ENCODE data around the gene NME5. TPM values are rescaled to one million over a fixed set of nuclear protein-coding genes. Genes with fewer than 3 reads are reported as not detected.

NME5 gene, protein sequence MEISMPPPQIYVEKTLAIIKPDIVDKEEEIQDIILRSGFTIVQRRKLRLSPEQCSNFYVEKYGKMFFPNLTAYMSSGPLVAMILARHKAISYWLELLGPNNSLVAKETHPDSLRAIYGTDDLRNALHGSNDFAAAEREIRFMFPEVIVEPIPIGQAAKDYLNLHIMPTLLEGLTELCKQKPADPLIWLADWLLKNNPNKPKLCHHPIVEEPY
- total RNA-seq (1 to 10 TPM in 2 of 7 donors, under 1 TPM in 1, not detected in 4; 0.55 to 1.3 (median 1.1) TPM), polyA plus RNA-seq (under 1 TPM; 0.13 to 0.47 (median 0.43) TPM)
- long read RNA-seq, donor 1 = 0 reads
- long read RNA-seq, donor 2 = 0 reads

DNA sequence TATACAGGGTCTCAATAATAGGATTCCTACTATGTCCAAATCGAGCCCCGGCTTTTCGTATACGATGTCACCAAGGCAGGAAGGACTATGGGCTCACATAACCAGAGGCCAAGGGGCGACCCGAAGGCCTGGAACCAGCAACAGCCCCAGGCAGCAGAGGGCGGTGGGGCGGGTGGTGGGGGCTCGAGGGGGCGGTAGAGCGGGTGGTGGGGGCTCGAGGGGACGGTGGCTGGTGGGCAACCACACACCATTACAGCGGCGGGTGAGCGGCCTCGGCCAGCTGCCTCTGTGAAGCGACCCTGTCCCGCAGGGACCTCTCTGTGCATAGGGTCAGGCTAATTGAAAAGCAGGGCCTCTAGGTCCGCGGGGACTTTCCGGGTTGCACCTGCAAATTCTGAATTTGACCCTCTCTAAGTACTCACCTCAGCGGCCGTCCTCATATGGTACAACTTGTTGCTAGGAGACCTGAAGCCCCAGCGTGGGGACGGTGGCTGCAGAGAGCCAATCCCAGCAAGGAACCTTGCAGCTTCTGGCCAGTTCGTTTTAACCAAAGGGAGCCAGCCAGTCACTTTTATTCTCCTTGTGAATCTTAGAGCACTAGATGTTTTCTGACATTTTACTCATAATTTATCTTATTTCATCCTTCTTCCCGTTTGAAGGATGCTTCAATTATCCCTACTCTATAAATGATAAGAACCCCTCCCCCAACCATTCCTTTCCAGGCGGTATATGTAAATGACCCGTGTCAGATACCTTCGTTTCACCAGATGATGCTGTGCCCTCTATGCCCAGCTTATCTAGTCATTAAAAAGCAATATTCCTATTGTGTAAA is at the start of gene NME5:
Gene NME5, minus strand, starts transcription at position 480 of the 832 bp plus-strand sequence. CDS start 648 bp downstream, outside the sequence.
- WGBS, 5 donors = 9 to 12% (median 10%) methylated on average over 17 to 31 of the region's 31 CpGs
- H3K27ac ChIP-seq = no peak within 1 kb of the TSS
- intact Hi-C loops (cut with DNase I; ENCODE audit: low total_unique reads) = loop anchor here (10.0 kb wide), 1 partner anchor 364 kb away; no protein-coding TSS in a partner anchor
- TF ChIP-seq CTCF (IDR thresholded peaks at IDR 0.05 in 8 of 11, conservative IDR thresholded peaks at IDR 0.05 in 3 of 11) (no peak), POLR2AphosphoS5 (IDR thresholded peaks at IDR 0.05) (no peak), POLR2A (IDR thresholded peaks at IDR 0.05) (no peak)
- H3K27me3 ChIP-seq (replicated peaks in 1 of 7) = peaks cover 0 to 35% (median 0%) of the 10 kb centered on the region in 7 donors
- peak within 1 kb of the TSS; percentile 6 to 68 (median 38) for H3K4me3 ChIP-seq
- peak; percentile 80 for DNase-seq
- no peaks in the 10 kb centered on the region for H3K36me3 ChIP-seq
- peaks cover 0 to 14% (median 5%) of the 10 kb centered on the region in 6 donors for H3K4me1 ChIP-seq
- H3K9me3 ChIP-seq = no peaks in the 10 kb centered on the region

GRCh38 chr5:138188626-138189025 is 49.4 kb upstream of the NME5 start:
- H3K4me3 ChIP-seq = no peak overlapping the region
- TF ChIP-seq CTCF (IDR thresholded peaks at IDR 0.05 in 8 of 11, conservative IDR thresholded peaks at IDR 0.05 in 3 of 11) (no peak), POLR2A (IDR thresholded peaks at IDR 0.05) (no peak), POLR2AphosphoS5 (IDR thresholded peaks at IDR 0.05) (no peak)
- H3K9me3 ChIP-seq = no peaks in the 10 kb centered on the region
- peaks cover 0 to 9% (median 0%) of the 10 kb centered on the region in 6 donors for H3K4me1 ChIP-seq
- no peak for DNase-seq
- H3K27me3 ChIP-seq (replicated peaks in 1 of 7) = no peaks in the 10 kb centered on the region
- WGBS, 5 donors = 82 to 96% (median 91%) methylated on average over 3 of the region's 3 CpGs
- H3K36me3 ChIP-seq = peaks cover 3 to 100% (median 80%) of the 10 kb centered on the region in 6 donors
- no peak overlapping the region for H3K27ac ChIP-seq
- intact Hi-C loops (cut with DNase I; ENCODE audit: low total_unique reads) = no loop called here

- H3K4me1 ChIP-seq = peaks cover 0 to 9% (median 0%) of the 10 kb centered on the region in 6 donors
- DNase-seq = no peak
- peak overlapping the region in 3 of 8 donors; percentile 14 to 39 (median 26) for H3K27ac ChIP-seq
These were observed 46.8 kb upstream of the NME5 start for GRCh38 chr5:138186002-138186447.

More at GRCh38 chr5:138186002-138186447, 46.8 kb upstream of the NME5 start:
- no peaks in the 10 kb centered on the region for H3K9me3 ChIP-seq
- intact Hi-C loops (cut with DNase I; ENCODE audit: low total_unique reads) = no loop called here
- 47 to 75% (median 58%) methylated on average over 2 of the region's 2 CpGs for WGBS, 5 donors
- H3K36me3 ChIP-seq = peaks cover 3 to 95% (median 55%) of the 10 kb centered on the region in 6 donors
- H3K27me3 ChIP-seq (replicated peaks in 1 of 7) = no peaks in the 10 kb centered on the region
- TF ChIP-seq CTCF (IDR thresholded peaks at IDR 0.05 in 8 of 11, conservative IDR thresholded peaks at IDR 0.05 in 3 of 11) (no peak), POLR2A (IDR thresholded peaks at IDR 0.05) (no peak), POLR2AphosphoS5 (IDR thresholded peaks at IDR 0.05) (no peak)
- H3K4me3 ChIP-seq = no peak overlapping the region
